ENCODE data around the gene MRAS. TPM values are rescaled to one million over a fixed set of nuclear protein-coding genes. Genes with fewer than 3 reads are reported as not detected.

The MRAS gene
- total RNA-seq, 1 donor from 2014 or later, result 405 TPM

GRCh38 chr3:138434875-138435772, 86.7 kb downstream of the MRAS start:
- intact Hi-C loops (cut with micrococcal nuclease), result no loop called here
- no peak for DNase-seq

DNA sequence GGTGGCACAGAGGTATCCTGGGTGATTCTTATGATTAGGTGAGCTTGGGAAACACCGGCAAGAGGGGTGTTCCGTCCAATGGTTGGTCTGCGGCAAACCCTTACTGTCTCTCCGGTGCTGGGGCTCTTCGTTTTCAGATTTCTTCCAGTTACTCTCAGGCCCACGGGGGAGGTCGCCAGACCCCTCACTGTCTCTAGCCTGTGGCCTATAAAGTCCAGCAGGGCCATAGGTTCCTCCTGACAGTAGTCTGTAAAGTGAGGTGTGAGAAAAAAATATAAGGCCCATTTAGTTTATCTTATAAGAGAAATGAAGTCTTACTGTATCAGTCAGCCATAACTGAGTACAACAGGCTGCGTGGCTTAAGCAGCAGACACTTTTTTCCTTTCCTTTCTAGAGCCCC, 87.5 kb downstream of the MRAS start:
- ATAC-seq (no peak), DNase-seq (no peak)
- intact Hi-C loops (cut with micrococcal nuclease), result no loop called here

More at GRCh38 chr3:138434875-138435772, 86.7 kb downstream of the MRAS start:
- ATAC-seq, result peak; percentile 31

GRCh38 chr3:138437281-138437680, 88.9 kb downstream of the MRAS start:
- ATAC-seq, result no peak
- intact Hi-C loops (cut with micrococcal nuclease), result no loop called here
- DNase-seq, result no peak

DNA sequence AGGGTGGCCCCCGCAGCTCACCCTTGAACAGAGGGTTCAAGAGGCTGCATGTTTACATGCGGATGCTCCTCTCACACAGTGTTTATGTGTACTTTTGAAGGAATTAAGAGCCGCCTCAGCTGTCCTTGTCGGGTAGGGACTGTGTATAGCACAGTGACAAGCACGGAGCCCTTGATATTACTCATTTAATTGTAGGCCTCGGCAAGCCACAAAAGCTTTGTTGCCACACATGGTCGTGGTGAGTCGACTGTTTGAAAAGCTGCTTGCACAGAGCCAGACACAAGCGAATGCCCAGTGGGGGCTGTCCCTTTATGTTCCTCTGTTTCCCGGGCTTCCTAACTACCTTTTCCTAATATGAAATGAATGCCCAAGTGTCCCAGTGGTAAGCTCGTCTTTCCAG, 90.5 kb downstream of the MRAS start:
- DNase-seq (no peak), ATAC-seq (no peak)
- intact Hi-C loops (cut with micrococcal nuclease), result no loop called here

DNA sequence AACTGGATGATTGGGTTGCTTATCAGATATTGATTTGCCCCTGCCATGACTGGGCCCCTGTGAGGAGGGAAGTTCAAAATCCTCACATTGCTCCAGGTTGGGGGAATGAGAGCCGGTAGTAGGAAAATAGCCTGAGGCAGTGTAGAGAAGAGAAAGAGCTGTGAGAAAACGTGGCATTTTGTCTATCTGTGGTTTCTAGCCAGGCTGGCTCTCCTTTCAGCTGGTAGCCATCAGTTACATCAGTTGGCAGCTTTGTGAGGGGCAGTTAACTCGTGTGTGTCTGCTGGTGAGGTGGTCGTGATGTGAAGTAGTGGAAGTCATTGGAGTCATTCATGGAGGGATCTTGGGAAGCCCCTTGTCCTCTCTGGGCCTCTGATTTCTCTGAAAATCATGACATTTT, 91.3 kb downstream of the MRAS start:
- ATAC-seq (no peak), DNase-seq (no peak)
- intact Hi-C loops (cut with micrococcal nuclease), result no loop called here

GRCh38 chr3:138440121-138440521, 91.7 kb downstream of the MRAS start:
- intact Hi-C loops (cut with micrococcal nuclease), result no loop called here
- DNase-seq (peak; percentile 79), ATAC-seq (peak; percentile 88)

DNA sequence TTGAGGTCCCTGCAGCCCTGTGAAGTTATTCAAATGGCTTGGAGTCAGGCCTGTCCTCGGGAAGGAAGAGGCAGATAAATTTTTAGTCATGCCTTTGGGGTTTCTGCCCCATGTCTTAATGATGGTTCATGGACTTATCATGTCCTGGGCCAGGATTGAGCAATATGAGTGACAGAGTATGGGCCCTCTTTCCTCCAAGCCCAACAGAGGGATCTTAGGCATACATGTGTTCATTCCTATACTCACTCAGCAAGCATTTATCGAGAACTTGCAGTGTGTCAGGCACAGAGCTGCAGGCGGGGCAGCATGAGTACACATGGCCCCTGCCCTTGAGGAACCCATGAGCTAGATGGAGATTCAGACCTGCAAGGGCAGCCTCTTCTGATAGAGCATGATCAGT, 92.2 kb downstream of the MRAS start:
- DNase-seq (no peak), ATAC-seq (no peak)

GRCh38 chr3:138441256-138441655, 92.9 kb downstream of the MRAS start:
- DNase-seq (no peak), ATAC-seq (no peak)
- intact Hi-C loops (cut with micrococcal nuclease), result no loop called here

More for the DNA sequence above, 92.2 kb downstream of the MRAS start:
- intact Hi-C loops (cut with micrococcal nuclease), result no loop called here

DNA sequence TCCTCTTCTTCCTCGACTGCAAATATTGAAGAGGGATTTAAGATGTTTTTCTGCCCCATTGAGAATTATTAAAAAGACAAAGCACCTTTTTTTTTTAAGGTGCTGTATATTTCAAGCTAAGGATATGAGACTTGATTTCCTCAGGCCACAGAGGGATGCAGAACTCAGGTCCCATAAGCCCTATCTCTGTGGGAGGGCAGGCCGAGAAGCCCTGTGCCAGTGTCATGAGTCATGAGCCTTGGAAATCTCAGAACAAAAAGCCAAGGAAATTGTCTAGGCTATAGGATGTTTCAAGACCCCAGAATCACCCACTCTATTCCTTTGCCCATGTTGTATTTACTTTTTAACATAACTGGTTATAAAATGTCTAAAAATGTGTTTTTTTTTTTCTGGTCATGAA, 93.4 kb downstream of the MRAS start:
- ATAC-seq, result no peak
- intact Hi-C loops (cut with micrococcal nuclease), result no loop called here
- no peak for DNase-seq

DNA sequence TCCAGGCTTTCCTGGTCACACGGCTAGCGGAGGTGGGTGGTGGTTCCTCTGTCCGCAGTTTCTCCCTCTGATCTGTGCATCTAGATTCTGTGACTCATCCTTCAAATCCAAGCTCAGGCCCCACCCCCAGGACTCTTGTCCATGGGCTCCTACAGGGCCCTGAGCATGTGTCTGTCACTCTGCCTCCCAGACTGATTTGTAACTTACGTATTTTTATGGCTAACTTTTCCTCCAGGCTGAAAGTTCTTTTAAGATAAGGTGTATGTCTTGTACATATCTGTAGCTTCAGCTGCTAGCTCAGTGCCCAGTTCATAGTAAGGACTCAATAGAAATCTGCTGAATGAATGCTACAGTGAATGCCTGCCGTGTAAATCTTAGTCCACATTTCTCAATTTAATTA, 94.1 kb downstream of the MRAS start:
- intact Hi-C loops (cut with micrococcal nuclease), result no loop called here
- ATAC-seq, result no peak
- DNase-seq, result no peak

GRCh38 chr3:138443091-138443490, 94.7 kb downstream of the MRAS start:
- ATAC-seq (no peak), DNase-seq (no peak)
- intact Hi-C loops (cut with micrococcal nuclease), result no loop called here

DNA sequence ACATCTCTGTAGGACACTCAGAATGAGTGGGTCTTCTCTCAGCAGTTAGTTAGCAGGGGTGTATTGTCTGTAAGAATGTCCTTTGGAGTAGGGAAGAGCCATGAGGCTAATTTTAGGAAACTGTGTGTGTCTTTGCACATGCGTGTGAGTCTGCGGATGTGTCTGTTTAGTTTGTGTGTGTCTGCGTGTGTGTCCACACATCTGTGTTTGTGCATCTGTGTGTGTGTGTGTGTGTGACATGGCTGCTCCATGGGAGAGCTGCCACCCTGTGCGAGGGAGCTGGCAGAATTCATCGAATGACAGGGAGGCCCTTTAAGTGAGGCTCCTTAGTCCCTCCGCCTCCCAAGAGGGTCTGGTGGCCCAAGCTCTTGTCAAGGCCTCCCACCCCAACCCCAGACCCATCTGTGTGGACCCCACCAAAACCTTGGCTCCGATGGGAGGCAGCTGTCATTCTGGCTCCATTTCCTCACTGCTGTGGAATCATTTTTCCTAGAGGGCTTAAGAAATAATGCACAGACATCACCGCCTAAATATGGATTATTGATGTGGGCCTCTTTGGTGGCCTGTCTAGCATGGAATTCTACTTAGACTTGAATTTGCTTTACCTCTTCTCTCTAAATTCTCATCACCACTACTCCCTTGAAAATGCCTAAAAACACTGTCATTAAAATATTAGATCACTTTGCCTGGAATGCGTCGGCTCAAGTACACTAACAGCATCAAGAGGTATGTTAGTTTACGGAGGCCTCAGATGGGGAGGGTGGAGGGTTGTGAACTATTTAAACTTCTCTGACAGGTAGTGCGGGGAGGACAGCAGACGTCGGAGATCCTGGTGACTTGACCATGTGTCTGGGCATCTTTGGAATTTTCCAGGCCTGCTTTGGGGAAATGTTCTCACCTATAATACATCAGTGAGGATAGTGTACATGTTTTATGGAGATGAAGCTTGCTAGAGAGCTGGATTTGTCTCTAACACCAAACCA, 95.4 kb downstream of the MRAS start:
- no peak for ATAC-seq
- DNase-seq, result no peak
- intact Hi-C loops (cut with micrococcal nuclease), result no loop called here

DNA sequence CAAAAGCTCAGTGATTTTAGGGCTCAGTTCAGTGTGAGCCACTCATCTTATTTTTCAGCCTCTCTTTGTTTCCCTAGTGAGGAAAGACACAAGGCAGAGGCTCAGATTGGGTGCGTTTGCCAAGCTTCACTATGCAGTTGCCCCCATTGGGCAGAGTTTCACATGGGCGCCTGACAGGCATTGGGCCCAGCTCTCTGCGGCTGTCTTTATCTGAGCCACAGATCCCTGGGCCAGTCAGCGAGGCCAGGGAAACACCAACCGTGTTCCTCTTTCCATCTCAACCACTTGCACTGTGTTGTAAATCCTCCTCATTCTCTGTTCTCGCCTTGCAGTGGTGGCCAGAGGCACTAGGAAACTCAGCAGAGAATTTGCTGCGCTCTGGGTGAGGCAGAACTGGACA, 96.9 kb downstream of the MRAS start:
- intact Hi-C loops (cut with micrococcal nuclease), result no loop called here
- no peak for ATAC-seq
- no peak for DNase-seq

DNA sequence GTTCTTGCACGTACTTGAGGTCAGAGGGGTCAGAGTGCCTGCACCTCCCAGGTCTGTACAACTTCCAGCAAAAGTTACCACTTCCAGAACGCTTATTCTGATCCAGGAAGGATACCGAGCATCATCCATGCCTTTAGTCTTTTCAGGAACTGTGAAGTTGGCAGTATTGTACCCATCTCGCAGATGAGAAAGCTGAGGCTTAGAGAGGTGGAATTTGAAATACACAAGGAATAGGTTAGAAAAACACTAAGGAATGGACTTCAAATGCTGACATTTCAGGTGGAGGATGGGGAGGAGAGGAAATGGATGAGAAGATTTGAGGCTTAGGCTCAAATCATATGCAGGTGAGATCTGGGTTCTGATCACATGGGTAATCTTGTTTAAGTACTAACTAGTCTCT, 97.3 kb downstream of the MRAS start:
- ATAC-seq, result no peak
- DNase-seq, result no peak

DNA sequence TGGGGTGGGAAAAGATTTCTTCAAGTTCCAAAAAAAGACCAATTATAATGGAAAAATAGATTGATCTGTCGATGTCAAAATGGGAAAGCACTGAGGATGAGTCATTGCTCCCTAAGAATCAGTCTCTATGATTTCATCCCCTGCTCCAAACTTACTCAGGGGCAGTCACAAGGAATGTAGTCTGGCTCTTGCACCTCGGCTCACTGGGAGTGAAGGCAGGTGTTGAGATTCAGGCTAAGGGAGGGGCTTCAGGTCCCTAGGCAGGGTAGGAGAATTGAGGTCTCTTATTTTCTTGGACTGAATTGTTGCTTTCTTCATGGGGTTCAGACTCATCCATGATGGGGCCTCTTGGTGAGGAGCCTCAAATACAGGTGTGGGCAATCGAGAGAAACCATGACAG, 100.3 kb downstream of the MRAS start:
- intact Hi-C loops (cut with micrococcal nuclease), result no loop called here
- DNase-seq (no peak), ATAC-seq (no peak)

More for the DNA sequence above, 97.3 kb downstream of the MRAS start:
- intact Hi-C loops (cut with micrococcal nuclease), result no loop called here

DNA sequence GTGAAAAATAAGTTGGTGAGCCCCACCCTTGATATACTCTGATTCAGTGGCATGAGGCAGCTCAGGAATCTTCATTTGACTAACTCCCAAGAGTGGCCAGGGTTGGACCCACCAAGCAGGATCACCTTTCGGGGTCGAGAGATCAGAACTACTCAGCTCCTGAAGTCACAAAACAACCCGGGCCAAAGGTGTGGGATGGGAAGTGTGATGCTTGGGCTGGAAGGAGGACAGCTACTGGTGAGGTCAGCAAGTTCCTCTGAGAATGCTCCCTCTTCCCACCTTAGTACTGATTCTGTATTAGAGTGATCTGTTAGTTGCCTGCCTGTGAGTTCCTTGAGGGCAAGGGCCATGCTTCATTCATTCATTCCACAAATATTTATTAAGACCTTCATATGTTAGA, 101.1 kb downstream of the MRAS start:
- DNase-seq (no peak), ATAC-seq (no peak)
- intact Hi-C loops (cut with micrococcal nuclease), result no loop called here

GRCh38 chr3:138450181-138450580, 101.8 kb downstream of the MRAS start:
- ATAC-seq (no peak), DNase-seq (no peak)
- intact Hi-C loops (cut with micrococcal nuclease), result no loop called here

GRCh38 chr3:138450704-138451424, 102.5 kb downstream of the MRAS start:
- ATAC-seq, result no peak
- no peak for DNase-seq
- intact Hi-C loops (cut with micrococcal nuclease), result no loop called here

DNA sequence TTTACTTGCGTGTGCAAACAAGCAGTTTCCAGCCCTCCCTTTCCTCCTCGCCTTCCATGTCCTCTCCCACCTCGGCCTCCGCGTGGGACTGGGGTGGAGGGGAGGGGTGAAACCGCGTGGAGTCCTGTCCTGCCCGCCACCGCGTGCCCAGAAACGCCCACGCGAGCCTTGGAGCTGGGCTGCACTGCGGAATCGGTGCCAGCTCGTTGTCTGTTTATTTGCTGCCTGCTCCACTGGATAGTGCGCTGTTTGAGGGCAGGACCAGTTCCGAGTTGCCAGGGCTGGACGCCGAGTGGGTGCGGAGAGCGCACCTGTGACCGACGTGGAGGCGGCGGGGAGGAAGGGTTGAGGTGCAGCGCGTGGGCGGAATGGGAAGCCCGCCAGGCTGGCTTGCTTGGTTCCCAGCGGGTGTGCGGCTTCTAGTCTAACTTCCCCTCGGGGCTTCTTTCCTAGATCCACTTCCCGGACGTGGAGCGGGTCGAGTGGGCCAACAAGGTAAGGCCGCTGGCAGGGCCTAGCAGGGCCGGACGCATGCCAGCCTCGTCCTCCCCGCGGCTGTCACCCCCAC, 103.3 kb downstream of the MRAS start:
- ATAC-seq (no peak), DNase-seq (no peak)
- intact Hi-C loops (cut with micrococcal nuclease), result no loop called here

All from left ventricle myocardium superior (tissue), 1 donor.